HCT116 (cell line): Measurements from ENCODE around the gene IRF2BP2. TPM values are rescaled to one million over a fixed set of nuclear protein-coding genes. Genes with fewer than 3 reads are reported as not detected.

Experiments used
- ATAC-seq: fragments of 200-7000 bp; cut with Tn5 transposase; 2 replicates; pipeline ENCODE4 v1.9.1; 2020; ENCODE audit warnings: mild to moderate bottlenecking, moderate library complexity
- BruUV-seq: library from RNA; stranded (reverse); fragments of 400-500 nt; replicated peaks from 2 replicates; lab custom pipeline; 2021; lab: Mats Ljungman, UMichigan
- CTCF ChIA-PET: fragments of 300-600 bp; sonication (Branson Sonifier 250); formaldehyde crosslinking; loops from one replicate; lab custom pipeline; 2021; ENCODE audit warnings: antibody characterized with exemption; lab: Charles Lee
- POLR2A ChIA-PET: fragments of 300-600, 350-600 bp; sonication (Branson Sonifier 250); formaldehyde crosslinking; loops from one replicate; lab custom pipeline; 2021; ENCODE audit warnings: antibody characterized with exemption; lab: Charles Lee
- RAD21 ChIA-PET, 2 experiments: fragments of 300-600 bp; sonication (Branson Sonifier 250); formaldehyde crosslinking; loops; one replicate each; lab custom pipeline; 2023; ENCODE audit warnings: low total read pairs in 2 of 2; ENCODE audit not compliant: uncharacterized antibody in 2 of 2, unreplicated experiment in 2 of 2, low non-redundant PET in 1 of 2; lab: Charles Lee
- DNase-seq: peaks from one replicate; pipeline ENCODE4 v3.0.0-alpha.2; 2010; ENCODE audit warnings: low read depth, low spot score
- H2AFZ ChIP-seq: fragments of 200-600 bp; shearing (Covaris generic), sonication (generic); 2 replicates; pipeline ENCODE4 v1.6.1; 2017; ENCODE audit warnings: low read depth, mixed run types, mixed read lengths, antibody characterized with exemption, low read length; ENCODE audit not compliant: poor library complexity, severe bottlenecking
- H3K27ac ChIP-seq: 2 replicates; pipeline ENCODE4 v1.5.1; 2012; ENCODE audit warnings: low read depth, low read length
- H3K27me3 ChIP-seq: fragments of 200-600 bp; sonication (generic); 2 replicates; pipeline ENCODE4 v1.6.1; 2016; ENCODE audit warnings: mixed run types, low read length, mixed read lengths; ENCODE audit not compliant: insufficient read depth
- H3K36me3 ChIP-seq, 2 experiments: fragments of 200-500 bp in 1 of 2; fragments of 200-600 bp in 1 of 2; sonication (Bioruptor generic) in 1 of 2; sonication (generic) in 1 of 2; 2 replicates each; pipeline versions ENCODE4 v1.5.1 to v1.6.1; 2014 to 2016; ENCODE audit warnings: low read length in 2 of 2, inconsistent platforms in 1 of 2, mixed read lengths in 1 of 2, mixed run types in 1 of 2; ENCODE audit not compliant: insufficient read depth in 2 of 2, control insufficient read depth in 1 of 2
- H3K4me1 ChIP-seq, 2 experiments: fragments of 200-600 bp in 1 of 2; sonication (generic) in 1 of 2; 2 replicates each; pipeline versions ENCODE4 v1.5.1 to v1.6.1; 2012 to 2017; ENCODE audit warnings: low read length in 2 of 2, inconsistent platforms in 1 of 2, mild to moderate bottlenecking in 1 of 2, mixed read lengths in 1 of 2, mixed run types in 1 of 2, moderate library complexity in 1 of 2; ENCODE audit not compliant: insufficient read depth in 2 of 2, control insufficient read depth in 1 of 2
- H3K4me2 ChIP-seq: fragments of 200-600 bp; sonication (generic); 2 replicates; pipeline ENCODE4 v1.6.1; 2017; ENCODE audit warnings: mixed run types, low read length, mixed read lengths
- H3K4me3 ChIP-seq, 2 experiments: fragments of 200-600 bp in 1 of 2; sonication (generic) in 1 of 2; replicated peaks in 1 of 2; 2 replicates each; pipeline ENCODE4 v1.5.1; 2011 to 2016; ENCODE audit warnings: low read length in 2 of 2, control low read depth in 1 of 2, low read depth in 1 of 2, mild to moderate bottlenecking in 1 of 2, mixed read lengths in 1 of 2, mixed run types in 1 of 2
- H3K79me2 ChIP-seq: fragments of 200-600 bp; sonication (generic); 2 replicates; pipeline ENCODE4 v1.6.1; 2017; ENCODE audit warnings: mild to moderate bottlenecking, mixed run types, low read length, moderate library complexity, mixed read lengths; ENCODE audit not compliant: insufficient read depth
- H3K9ac ChIP-seq: fragments of 200-600 bp; sonication (generic); 2 replicates; pipeline ENCODE4 v1.6.1; 2016; ENCODE audit warnings: low read length, mixed read lengths
- H3K9me2 ChIP-seq: fragments of 200-600 bp; sonication (generic), shearing (Covaris generic); 2 replicates; pipeline ENCODE4 v1.6.1; 2017; ENCODE audit warnings: mixed run types, mild to moderate bottlenecking, moderate library complexity; ENCODE audit not compliant: insufficient read depth
- H3K9me3 ChIP-seq, 2 experiments: fragments of 200-500 bp in 1 of 2; fragments of 200-600 bp in 1 of 2; sonication (Bioruptor generic) in 1 of 2; sonication (generic) in 1 of 2; 2 replicates each; pipeline ENCODE4 v1.6.1; 2014 to 2017; ENCODE audit warnings: low read length in 2 of 2, mixed read lengths in 2 of 2, inconsistent platforms in 1 of 2, low read depth in 1 of 2, mild to moderate bottlenecking in 1 of 2, mixed run types in 1 of 2, moderate library complexity in 1 of 2; ENCODE audit not compliant: control insufficient read depth in 1 of 2, insufficient read depth in 1 of 2
- H4K20me1 ChIP-seq: fragments of 200-600 bp; sonication (generic), shearing (Covaris generic); 2 replicates; pipeline ENCODE4 v1.6.1; 2017; ENCODE audit warnings: mixed run types, mild to moderate bottlenecking, moderate library complexity; ENCODE audit not compliant: insufficient read depth
- ATF3 ChIP-seq: IDR thresholded peaks from 2 replicates; pipeline ENCODE4 v1.6.1; 2012
- CBX3 ChIP-seq: IDR thresholded peaks from 2 replicates; pipeline ENCODE4 v1.6.1; 2012; ENCODE audit warnings: low read depth
- CEBPB ChIP-seq: IDR thresholded peaks from 2 replicates; pipeline ENCODE4 v1.6.1; 2012; ENCODE audit warnings: low read depth
- CTCF ChIP-seq, 3 experiments: fragments of 200-600 bp in 1 of 3; sonication (generic) in 1 of 3; IDR thresholded peaks in 2 of 3; conservative IDR thresholded peaks in 1 of 3; 2 replicates each; pipeline ENCODE4 v1.5.1; 2012 to 2017; ENCODE audit warnings: low read depth in 2 of 3, low read length in 2 of 3, antibody characterized with exemption in 1 of 3, borderline replicate concordance in 1 of 3, control low read depth in 1 of 3, mild to moderate bottlenecking in 1 of 3, mixed read lengths in 1 of 3, mixed run types in 1 of 3, moderate library complexity in 1 of 3; ENCODE audit not compliant: insufficient read depth in 1 of 3
- EGR1 ChIP-seq: IDR thresholded peaks from 2 replicates; pipeline ENCODE4 v1.6.1; 2012; ENCODE audit warnings: low read depth
- EZH2 ChIP-seq: fragments of 200-600 bp; sonication (generic); IDR thresholded peaks from 2 replicates; pipeline ENCODE4 v1.6.1; 2017; ENCODE audit warnings: antibody characterized with exemption, mixed run types
- FOSL1 ChIP-seq: IDR thresholded peaks from 2 replicates; pipeline ENCODE4 v1.6.1; 2012; ENCODE audit warnings: low read depth
- POLR2AphosphoS5 ChIP-seq: IDR thresholded peaks from 2 replicates; pipeline ENCODE4 v1.6.1; 2011; ENCODE audit warnings: mild to moderate bottlenecking, low read depth, low read length, moderate library complexity
- RAD21 ChIP-seq: IDR thresholded peaks from 2 replicates; pipeline ENCODE4 v1.6.1; 2012; ENCODE audit warnings: low read depth, mild to moderate bottlenecking
- SP1 ChIP-seq: IDR thresholded peaks from 2 replicates; pipeline ENCODE4 v1.6.1; 2012; ENCODE audit warnings: low read depth
- SRF ChIP-seq: IDR thresholded peaks from 2 replicates; pipeline ENCODE4 v1.6.1; 2012; ENCODE audit warnings: low read depth
- TCF7L2 ChIP-seq: IDR thresholded peaks from 2 replicates; pipeline ENCODE4 v1.7.0; 2011; ENCODE audit warnings: borderline replicate concordance, inconsistent platforms; ENCODE audit not compliant: insufficient read depth, insufficient read length; ENCODE audit errors: extremely low read depth
- YY1 ChIP-seq: IDR thresholded peaks from 2 replicates; pipeline ENCODE4 v1.6.1; 2011; ENCODE audit warnings: low read length, low read depth, moderate library complexity, mild to moderate bottlenecking; ENCODE audit not compliant: insufficient replicate concordance; ENCODE audit errors: extremely low read depth
- ZBTB33 ChIP-seq: IDR thresholded peaks from 2 replicates; pipeline ENCODE4 v1.6.1; 2011; ENCODE audit warnings: mild to moderate bottlenecking, low read length, moderate library complexity; ENCODE audit not compliant: insufficient replicate concordance; ENCODE audit errors: extremely low read depth
- ZFX ChIP-seq: fragments of 450-650 bp; IDR thresholded peaks from 2 replicates; pipeline ENCODE4 v1.6.1; 2017
- ZNF274 ChIP-seq: fragments of 200-500 bp; sonication (Bioruptor generic); IDR thresholded peaks from 2 replicates; pipeline ENCODE4 v1.6.1; 2014; ENCODE audit warnings: mild to moderate bottlenecking, low read depth, low read length, inconsistent platforms
- intact Hi-C: fragments of 100-400 bp; cut with micrococcal nuclease; formaldehyde crosslinking; loops from 2 replicates; pipeline ENCODE4 v1.10.0; 2022
- total RNA-seq: library from RNA; stranded (reverse); gene quantifications from one replicate; pipeline ENCODE4 v1.2.1, GENCODE V29; 2021; ENCODE audit not compliant: unreplicated experiment
- TF ChIP-seq, protein P1 (sequence below): IDR thresholded peaks from 2 replicates; pipeline ENCODE4 v1.6.1; 2012
- TF ChIP-seq, protein P2 (sequence below): IDR thresholded peaks from 2 replicates; pipeline ENCODE4 v1.6.1; 2012; ENCODE audit warnings: low read depth

IRF2BP2 gene
- total RNA-seq, 1 experiment from 2014 or later = 61.3 TPM

- Histone ChIP-seq H3K27me3 (no peaks in the 10 kb centered on the region), H3K4me3 (no peak overlapping the region), H3K4me2 (no peak overlapping the region), H3K79me2 (no peaks in the 10 kb centered on the region), H3K4me1 (no peaks in the 10 kb centered on the region), H3K27ac (no peak overlapping the region), H3K9me3 (no peaks in the 10 kb centered on the region), H3K9me2 (no peaks in the 10 kb centered on the region), H3K9ac (no peak overlapping the region), H3K36me3 (no peaks in the 10 kb centered on the region), H2AFZ (no peak overlapping the region), H4K20me1 (0 out of 2 replicates have a peak, but pooled peaks cover 3% of the 10 kb centered on the region)
- POLR2A ChIA-PET = no interaction called here
- intact Hi-C loops = no loop called here
- RAD21 ChIA-PET = no interaction called here
- DNase-seq = no peak
- no peak for ATAC-seq
- no peak for TF ChIP-seq YY1
- TF ChIP-seq SRF = no peak
- TF ChIP-seq CEBPB = no peak
- TF ChIP-seq, protein P1, sequence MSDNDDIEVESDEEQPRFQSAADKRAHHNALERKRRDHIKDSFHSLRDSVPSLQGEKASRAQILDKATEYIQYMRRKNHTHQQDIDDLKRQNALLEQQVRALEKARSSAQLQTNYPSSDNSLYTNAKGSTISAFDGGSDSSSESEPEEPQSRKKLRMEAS = no peak
- TF ChIP-seq SP1 = no peak
- no peak for TF ChIP-seq ZFX
- TF ChIP-seq EZH2 = no peak
- no peak for TF ChIP-seq ATF3
- TF ChIP-seq EGR1 = no peak
- no peak for TF ChIP-seq CTCF (IDR thresholded peaks at IDR 0.05 in 2 of 3, conservative IDR thresholded peaks at IDR 0.05 in 1 of 3; ENCODE audit: borderline replicate concordance in 1 of 3, insufficient read depth in 1 of 3, low read depth in 2 of 3, low read length in 2 of 3)
- TF ChIP-seq, protein P2, sequence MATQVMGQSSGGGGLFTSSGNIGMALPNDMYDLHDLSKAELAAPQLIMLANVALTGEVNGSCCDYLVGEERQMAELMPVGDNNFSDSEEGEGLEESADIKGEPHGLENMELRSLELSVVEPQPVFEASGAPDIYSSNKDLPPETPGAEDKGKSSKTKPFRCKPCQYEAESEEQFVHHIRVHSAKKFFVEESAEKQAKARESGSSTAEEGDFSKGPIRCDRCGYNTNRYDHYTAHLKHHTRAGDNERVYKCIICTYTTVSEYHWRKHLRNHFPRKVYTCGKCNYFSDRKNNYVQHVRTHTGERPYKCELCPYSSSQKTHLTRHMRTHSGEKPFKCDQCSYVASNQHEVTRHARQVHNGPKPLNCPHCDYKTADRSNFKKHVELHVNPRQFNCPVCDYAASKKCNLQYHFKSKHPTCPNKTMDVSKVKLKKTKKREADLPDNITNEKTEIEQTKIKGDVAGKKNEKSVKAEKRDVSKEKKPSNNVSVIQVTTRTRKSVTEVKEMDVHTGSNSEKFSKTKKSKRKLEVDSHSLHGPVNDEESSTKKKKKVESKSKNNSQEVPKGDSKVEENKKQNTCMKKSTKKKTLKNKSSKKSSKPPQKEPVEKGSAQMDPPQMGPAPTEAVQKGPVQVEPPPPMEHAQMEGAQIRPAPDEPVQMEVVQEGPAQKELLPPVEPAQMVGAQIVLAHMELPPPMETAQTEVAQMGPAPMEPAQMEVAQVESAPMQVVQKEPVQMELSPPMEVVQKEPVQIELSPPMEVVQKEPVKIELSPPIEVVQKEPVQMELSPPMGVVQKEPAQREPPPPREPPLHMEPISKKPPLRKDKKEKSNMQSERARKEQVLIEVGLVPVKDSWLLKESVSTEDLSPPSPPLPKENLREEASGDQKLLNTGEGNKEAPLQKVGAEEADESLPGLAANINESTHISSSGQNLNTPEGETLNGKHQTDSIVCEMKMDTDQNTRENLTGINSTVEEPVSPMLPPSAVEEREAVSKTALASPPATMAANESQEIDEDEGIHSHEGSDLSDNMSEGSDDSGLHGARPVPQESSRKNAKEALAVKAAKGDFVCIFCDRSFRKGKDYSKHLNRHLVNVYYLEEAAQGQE = no peak
- no peak for TF ChIP-seq CBX3
- TF ChIP-seq ZBTB33 = no peak
- TF ChIP-seq FOSL1 = no peak
- no peak for TF ChIP-seq POLR2AphosphoS5
- no peak for TF ChIP-seq TCF7L2
- no peak for TF ChIP-seq RAD21
- no peak for TF ChIP-seq ZNF274
- BruUV-seq = no TSS peak
- CTCF ChIA-PET = no interaction called here
These were observed 23.7 kb downstream of the IRF2BP2 start for GRCh38 chr1:234586304-234586703.
